ENCODE measurements around the gene DRD3. TPM values are rescaled to one million over a fixed set of nuclear protein-coding genes. Genes with fewer than 3 reads are reported as not detected.
A peak's percentile ranks its signal among the peaks of the same experiment; 100 is the strongest.

Gene DRD3
- total and polyA plus RNA-seq, 8 donors, result not detected

DNA sequence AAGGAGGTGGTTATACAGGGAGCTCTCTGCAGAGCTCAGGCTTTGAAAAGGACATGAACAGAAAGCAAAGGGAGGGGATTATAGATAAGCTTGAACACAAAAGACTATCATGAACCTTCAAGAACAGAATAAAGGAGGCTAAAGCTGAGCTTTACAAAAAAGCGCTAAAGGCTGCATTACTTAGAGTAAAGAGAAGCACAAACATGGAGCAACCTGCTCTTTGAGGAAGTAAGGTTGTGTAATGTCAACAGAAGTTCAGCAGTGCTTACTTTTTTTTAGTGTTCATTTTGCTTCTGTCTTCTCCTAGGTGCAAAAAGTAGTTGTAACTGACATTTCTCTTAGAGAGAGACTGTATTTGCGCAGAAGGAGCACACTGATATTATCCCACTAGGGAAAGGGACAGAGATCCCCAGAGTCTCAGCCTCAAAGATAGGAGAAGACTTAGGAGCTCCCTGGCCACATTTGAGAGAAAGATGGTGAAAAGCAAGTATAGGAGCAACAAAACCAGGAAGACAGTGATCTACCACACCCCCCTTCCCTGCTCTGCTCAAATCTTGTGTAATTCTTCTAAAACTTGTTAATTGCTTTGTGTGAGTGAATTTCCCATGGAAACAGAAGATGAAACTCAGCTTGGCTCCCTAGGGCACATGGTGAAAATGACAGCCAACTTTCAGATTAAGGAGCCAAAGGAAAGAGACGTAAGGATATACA is 67.6 kb downstream of the DRD3 start:
- Histone ChIP-seq H3K9me3 (no peaks in the 10 kb centered on the region), H3K27ac (no peak overlapping the region), H3K4me3 (no peak overlapping the region), H3K36me3 (no peaks in the 10 kb centered on the region), H3K4me1 (no peaks in the 10 kb centered on the region), H3K27me3 (no peaks in the 10 kb centered on the region)
- ATAC-seq (peak in 1 of 4 donors; percentile 34), DNase-seq (no peak), FAIRE-seq (no peak)
- WGBS, 2 donors, result 67 to 80% methylated on average over 3 of the region's 3 CpGs
- intact Hi-C loops (cut with DNase I), result no loop called here
- TF ChIP-seq, protein P1, sequence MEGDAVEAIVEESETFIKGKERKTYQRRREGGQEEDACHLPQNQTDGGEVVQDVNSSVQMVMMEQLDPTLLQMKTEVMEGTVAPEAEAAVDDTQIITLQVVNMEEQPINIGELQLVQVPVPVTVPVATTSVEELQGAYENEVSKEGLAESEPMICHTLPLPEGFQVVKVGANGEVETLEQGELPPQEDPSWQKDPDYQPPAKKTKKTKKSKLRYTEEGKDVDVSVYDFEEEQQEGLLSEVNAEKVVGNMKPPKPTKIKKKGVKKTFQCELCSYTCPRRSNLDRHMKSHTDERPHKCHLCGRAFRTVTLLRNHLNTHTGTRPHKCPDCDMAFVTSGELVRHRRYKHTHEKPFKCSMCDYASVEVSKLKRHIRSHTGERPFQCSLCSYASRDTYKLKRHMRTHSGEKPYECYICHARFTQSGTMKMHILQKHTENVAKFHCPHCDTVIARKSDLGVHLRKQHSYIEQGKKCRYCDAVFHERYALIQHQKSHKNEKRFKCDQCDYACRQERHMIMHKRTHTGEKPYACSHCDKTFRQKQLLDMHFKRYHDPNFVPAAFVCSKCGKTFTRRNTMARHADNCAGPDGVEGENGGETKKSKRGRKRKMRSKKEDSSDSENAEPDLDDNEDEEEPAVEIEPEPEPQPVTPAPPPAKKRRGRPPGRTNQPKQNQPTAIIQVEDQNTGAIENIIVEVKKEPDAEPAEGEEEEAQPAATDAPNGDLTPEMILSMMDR (IDR thresholded peaks at IDR 0.05), result no peak

DNA sequence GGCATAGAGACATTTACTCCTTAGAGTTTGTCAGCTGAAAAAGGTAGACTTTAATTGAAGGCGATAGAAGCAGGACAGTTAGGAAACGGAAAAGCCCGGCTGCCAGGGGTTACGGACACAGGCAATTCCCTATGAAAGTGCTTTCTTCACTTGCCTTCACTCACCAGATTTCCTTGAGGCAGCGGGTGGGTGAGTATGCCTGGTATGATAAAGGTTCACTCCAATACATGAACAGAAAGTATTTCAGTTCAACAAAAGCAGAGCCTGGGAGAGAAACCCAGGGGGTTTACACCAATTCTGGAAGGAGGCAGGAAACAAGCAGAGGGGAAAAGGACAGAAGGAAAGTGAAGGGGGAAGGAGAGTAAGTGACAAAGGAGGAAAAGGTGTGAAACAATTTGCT is 68.4 kb downstream of the DRD3 start:
- Histone ChIP-seq H3K4me3 (no peak overlapping the region), H3K27ac (no peak overlapping the region), H3K9me3 (no peaks in the 10 kb centered on the region), H3K36me3 (no peaks in the 10 kb centered on the region), H3K4me1 (no peaks in the 10 kb centered on the region), H3K27me3 (no peaks in the 10 kb centered on the region)
- FAIRE-seq (no peak), DNase-seq (no peak), ATAC-seq (no peak)
- 75 to 78% methylated on average over 5 of the region's 5 CpGs for WGBS, 2 donors
- TF ChIP-seq, protein P1 (IDR thresholded peaks at IDR 0.05), result no peak
- intact Hi-C loops (cut with DNase I), result no loop called here

DNA sequence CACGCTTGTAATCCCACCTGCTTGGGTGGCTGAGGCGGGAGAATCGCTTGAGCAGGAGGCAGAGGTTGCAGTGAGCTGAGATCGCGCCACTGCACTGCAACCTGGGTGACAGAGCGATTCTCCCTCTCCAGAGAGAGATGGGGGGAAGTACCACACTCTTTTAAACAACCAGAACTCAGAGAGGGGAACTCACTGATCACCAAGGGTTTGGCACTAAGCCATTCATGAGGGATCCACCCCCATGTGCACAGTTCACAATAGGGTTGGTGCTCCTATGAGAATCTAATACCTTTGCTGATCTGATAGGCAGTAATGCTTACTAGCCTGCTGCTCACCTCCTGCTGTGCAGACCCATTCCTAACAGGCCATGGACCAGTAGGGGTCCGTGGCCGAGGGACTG is 70.7 kb downstream of the DRD3 start:
- DNase-seq, result no peak
- Histone ChIP-seq H3K27me3 (no peaks in the 10 kb centered on the region), H3K36me3 (no peaks in the 10 kb centered on the region), H3K27ac (no peak overlapping the region), H3K4me3 (no peak overlapping the region), H3K4me1 (no peaks in the 10 kb centered on the region), H3K9me3 (no peaks in the 10 kb centered on the region)
- ATAC-seq, result no peak
- 84 to 93% methylated on average over 8 of the region's 8 CpGs for WGBS, 2 donors
- no peak for FAIRE-seq
- intact Hi-C loops (cut with DNase I), result no loop called here
- TF ChIP-seq, protein P1 (IDR thresholded peaks at IDR 0.05), result no peak

DNA sequence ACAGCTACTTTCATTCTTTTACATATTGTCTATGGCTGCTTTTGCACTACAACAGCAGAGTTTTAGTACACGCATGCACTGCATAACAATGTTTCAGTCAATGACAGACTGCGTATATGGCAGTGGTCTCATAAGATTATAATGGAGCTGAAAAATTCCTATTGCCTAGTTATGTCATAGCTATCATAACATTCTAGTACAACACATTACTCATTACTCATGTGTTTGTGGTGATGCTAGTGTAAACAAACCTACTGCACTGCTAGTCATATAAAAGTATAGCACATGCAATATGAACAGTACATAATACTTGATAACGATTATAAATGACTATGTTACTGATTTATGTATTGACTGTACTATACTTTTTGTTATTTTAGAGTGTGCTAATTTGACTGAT is 74.4 kb downstream of the DRD3 start:
- TF ChIP-seq, protein P1 (IDR thresholded peaks at IDR 0.05), result no peak
- no peak for DNase-seq
- H3K27ac ChIP-seq, result no peak overlapping the region
- FAIRE-seq, result no peak
- no peaks in the 10 kb centered on the region for H3K36me3 ChIP-seq
- H3K4me3 ChIP-seq, result no peak overlapping the region
- intact Hi-C loops (cut with DNase I), result no loop called here
- H3K4me1 ChIP-seq, result no peaks in the 10 kb centered on the region
- H3K27me3 ChIP-seq, result no peaks in the 10 kb centered on the region
- WGBS, 2 donors, result 86 to 88% methylated on average over 3 of the region's 3 CpGs
- ATAC-seq, result no peak
- no peaks in the 10 kb centered on the region for H3K9me3 ChIP-seq

DNA sequence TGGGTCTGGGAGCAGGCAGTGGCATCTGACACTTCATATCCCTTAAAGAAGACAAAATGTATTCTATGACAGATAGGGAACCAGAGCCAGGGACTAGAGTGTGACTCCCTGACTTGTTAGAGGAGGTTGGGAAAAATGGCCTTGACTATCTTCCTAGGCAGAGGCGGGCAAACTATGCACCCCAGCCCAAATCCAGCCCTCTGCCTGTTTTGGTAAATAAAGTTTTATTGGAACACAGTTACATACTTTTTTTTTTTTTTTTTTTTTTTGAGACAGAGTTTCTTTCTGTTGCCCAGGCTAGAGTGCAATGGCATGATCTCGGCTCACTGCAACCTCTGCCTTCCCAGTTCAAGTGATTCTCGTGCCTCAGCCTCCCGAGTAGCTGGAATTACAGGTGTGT is 75.0 kb downstream of the DRD3 start:
- Histone ChIP-seq H3K27me3 (no peaks in the 10 kb centered on the region), H3K9me3 (no peaks in the 10 kb centered on the region), H3K27ac (no peak overlapping the region), H3K4me3 (no peak overlapping the region), H3K36me3 (no peaks in the 10 kb centered on the region), H3K4me1 (no peaks in the 10 kb centered on the region)
- DNase-seq (no peak), ATAC-seq (no peak), FAIRE-seq (no peak)
- 76 to 84% methylated on average over 4 of the region's 4 CpGs for WGBS, 2 donors
- TF ChIP-seq, protein P1 (IDR thresholded peaks at IDR 0.05), result no peak
- intact Hi-C loops (cut with DNase I), result no loop called here
